ENCODE data around the gene NOB1.

- TF ChIP-seq POLR2A (IDR thresholded peaks at IDR 0.05) (no peak), CTCF (IDR thresholded peaks at IDR 0.05) (no peak)
These were observed 30.3 kb downstream of the NOB1 start for GRCh38 chr16:69724414-69724873.
